ENCODE data around the gene CR1. TPM values are rescaled to one million over a fixed set of nuclear protein-coding genes. Genes with fewer than 3 reads are reported as not detected.
"Not testable (repeated sequence)": the region's sequence is repeated elsewhere in the genome, so short reads cannot be mapped to it uniquely, and the experiment has no call there.

CR1 gene
- total RNA-seq, 1 donor from 2014 or later: 4.7 TPM

- H3K36me3 ChIP-seq (ENCODE audit: control insufficient read depth in 3 of 3, insufficient read depth in 3 of 3, low read length in 3 of 3): no peaks in the 10 kb centered on the region
- H3K4me3 ChIP-seq (ENCODE audit: low read length in 3 of 3): no peak overlapping the region
- H3K9ac ChIP-seq (ENCODE audit: low read depth in 1 of 3, low read length in 3 of 3): no peak overlapping the region
- H3K27ac ChIP-seq (ENCODE audit: low read depth, low read length): no peak overlapping the region
- no peaks in the 10 kb centered on the region for H3K27me3 ChIP-seq (ENCODE audit: control insufficient read depth in 3 of 3, insufficient read depth in 3 of 3, low read length in 3 of 3)
- H3K4me1 ChIP-seq (ENCODE audit: control insufficient read depth in 3 of 3, insufficient read depth in 3 of 3, low read length in 3 of 3): no peaks in the 10 kb centered on the region
- no peaks in the 10 kb centered on the region for H3K9me3 ChIP-seq (ENCODE audit: control insufficient read depth in 3 of 3, low read length in 3 of 3)
These were observed 83.0 kb downstream of the CR1 start for GRCh38 chr1:207578796-207579435.

- no peak overlapping the region for H3K4me3 ChIP-seq (ENCODE audit: low read length in 3 of 3)
- no peaks in the 10 kb centered on the region for H3K4me1 ChIP-seq (ENCODE audit: control insufficient read depth in 3 of 3, insufficient read depth in 3 of 3, low read length in 3 of 3)
- H3K27me3 ChIP-seq (ENCODE audit: control insufficient read depth in 3 of 3, insufficient read depth in 3 of 3, low read length in 3 of 3): no peaks in the 10 kb centered on the region
- no peaks in the 10 kb centered on the region for H3K9me3 ChIP-seq (ENCODE audit: control insufficient read depth in 3 of 3, low read length in 3 of 3)
- no peak overlapping the region for H3K9ac ChIP-seq (ENCODE audit: low read depth in 1 of 3, low read length in 3 of 3)
- H3K27ac ChIP-seq (ENCODE audit: low read depth, low read length): no peak overlapping the region
- H3K36me3 ChIP-seq (ENCODE audit: control insufficient read depth in 3 of 3, insufficient read depth in 3 of 3, low read length in 3 of 3): no peaks in the 10 kb centered on the region
These were observed 83.5 kb downstream of the CR1 start for GRCh38 chr1:207579436-207579799.

- H3K4me3 ChIP-seq (ENCODE audit: low read length in 3 of 3): no peak overlapping the region
- no peaks in the 10 kb centered on the region for H3K27me3 ChIP-seq (ENCODE audit: control insufficient read depth in 3 of 3, insufficient read depth in 3 of 3, low read length in 3 of 3)
- no peak overlapping the region for H3K27ac ChIP-seq (ENCODE audit: low read depth, low read length)
- no peaks in the 10 kb centered on the region for H3K4me1 ChIP-seq (ENCODE audit: control insufficient read depth in 3 of 3, insufficient read depth in 3 of 3, low read length in 3 of 3)
- H3K36me3 ChIP-seq (ENCODE audit: control insufficient read depth in 3 of 3, insufficient read depth in 3 of 3, low read length in 3 of 3): no peaks in the 10 kb centered on the region
- no peak overlapping the region for H3K9ac ChIP-seq (ENCODE audit: low read depth in 1 of 3, low read length in 3 of 3)
- no peaks in the 10 kb centered on the region for H3K9me3 ChIP-seq (ENCODE audit: control insufficient read depth in 3 of 3, low read length in 3 of 3)
These were observed 85.7 kb downstream of the CR1 start for GRCh38 chr1:207581496-207582153.

GRCh38 chr1:207589506-207589905 is 93.5 kb downstream of the CR1 start:
- H3K9me3 ChIP-seq (ENCODE audit: control insufficient read depth in 3 of 3, low read length in 3 of 3); H3K4me3 ChIP-seq (ENCODE audit: low read length in 3 of 3); H3K27me3 ChIP-seq (ENCODE audit: control insufficient read depth in 3 of 3, insufficient read depth in 3 of 3, low read length in 3 of 3); H3K4me1 ChIP-seq (ENCODE audit: control insufficient read depth in 3 of 3, insufficient read depth in 3 of 3, low read length in 3 of 3); H3K36me3 ChIP-seq (ENCODE audit: control insufficient read depth in 3 of 3, insufficient read depth in 3 of 3, low read length in 3 of 3); H3K27ac ChIP-seq (ENCODE audit: low read depth, low read length); H3K9ac ChIP-seq (ENCODE audit: low read depth in 1 of 3, low read length in 3 of 3): not testable (repeated sequence)

GRCh38 chr1:207591205-207591604 is 95.2 kb downstream of the CR1 start:
- H3K27me3 ChIP-seq (ENCODE audit: control insufficient read depth in 3 of 3, insufficient read depth in 3 of 3, low read length in 3 of 3): not testable (repeated sequence)

GRCh38 chr1:207594095-207594494 is 98.1 kb downstream of the CR1 start:
- H3K4me1 ChIP-seq (ENCODE audit: control insufficient read depth in 3 of 3, insufficient read depth in 3 of 3, low read length in 3 of 3); H3K36me3 ChIP-seq (ENCODE audit: control insufficient read depth in 3 of 3, insufficient read depth in 3 of 3, low read length in 3 of 3); H3K9ac ChIP-seq (ENCODE audit: low read depth in 1 of 3, low read length in 3 of 3); H3K27me3 ChIP-seq (ENCODE audit: control insufficient read depth in 3 of 3, insufficient read depth in 3 of 3, low read length in 3 of 3); H3K27ac ChIP-seq (ENCODE audit: low read depth, low read length); H3K4me3 ChIP-seq (ENCODE audit: low read length in 3 of 3); H3K9me3 ChIP-seq (ENCODE audit: control insufficient read depth in 3 of 3, low read length in 3 of 3): not testable (repeated sequence)

More at GRCh38 chr1:207591205-207591604, 95.2 kb downstream of the CR1 start:
- not testable (repeated sequence) for H3K36me3 ChIP-seq (ENCODE audit: control insufficient read depth in 3 of 3, insufficient read depth in 3 of 3, low read length in 3 of 3); H3K27ac ChIP-seq (ENCODE audit: low read depth, low read length); H3K9ac ChIP-seq (ENCODE audit: low read depth in 1 of 3, low read length in 3 of 3); H3K4me3 ChIP-seq (ENCODE audit: low read length in 3 of 3); H3K4me1 ChIP-seq (ENCODE audit: control insufficient read depth in 3 of 3, insufficient read depth in 3 of 3, low read length in 3 of 3); H3K9me3 ChIP-seq (ENCODE audit: control insufficient read depth in 3 of 3, low read length in 3 of 3)

GRCh38 chr1:207603777-207604176 is 107.8 kb downstream of the CR1 start:
- Histone ChIP-seq H3K27me3 (ENCODE audit: control insufficient read depth in 3 of 3, insufficient read depth in 3 of 3, low read length in 3 of 3) (peaks cover 0 to 2% (median 0%) of the 10 kb centered on the region in 3 donors), H3K4me1 (ENCODE audit: control insufficient read depth in 3 of 3, insufficient read depth in 3 of 3, low read length in 3 of 3) (peaks cover 0 to 9% (median 4%) of the 10 kb centered on the region in 3 donors), H3K36me3 (ENCODE audit: control insufficient read depth in 3 of 3, insufficient read depth in 3 of 3, low read length in 3 of 3) (no peaks in the 10 kb centered on the region), H3K27ac (ENCODE audit: low read depth, low read length) (no peak overlapping the region), H3K9me3 (ENCODE audit: control insufficient read depth in 3 of 3, low read length in 3 of 3) (no peaks in the 10 kb centered on the region), H3K4me3 (ENCODE audit: low read length in 3 of 3) (no peak overlapping the region), H3K9ac (ENCODE audit: low read depth in 1 of 3, low read length in 3 of 3) (no peak overlapping the region)

GRCh38 chr1:207605444-207606361 is 109.7 kb downstream of the CR1 start:
- Histone ChIP-seq H3K36me3 (ENCODE audit: control insufficient read depth in 3 of 3, insufficient read depth in 3 of 3, low read length in 3 of 3) (no peaks in the 10 kb centered on the region), H3K4me3 (ENCODE audit: low read length in 3 of 3) (no peak overlapping the region), H3K9me3 (ENCODE audit: control insufficient read depth in 3 of 3, low read length in 3 of 3) (no peaks in the 10 kb centered on the region), H3K27ac (ENCODE audit: low read depth, low read length) (no peak overlapping the region), H3K4me1 (ENCODE audit: control insufficient read depth in 3 of 3, insufficient read depth in 3 of 3, low read length in 3 of 3) (peaks cover 0 to 9% (median 4%) of the 10 kb centered on the region in 3 donors), H3K27me3 (ENCODE audit: control insufficient read depth in 3 of 3, insufficient read depth in 3 of 3, low read length in 3 of 3) (no peaks in the 10 kb centered on the region), H3K9ac (ENCODE audit: low read depth in 1 of 3, low read length in 3 of 3) (no peak overlapping the region)

GRCh38 chr1:207606362-207606755 is 110.4 kb downstream of the CR1 start:
- H3K4me3 ChIP-seq (ENCODE audit: low read length in 3 of 3): no peak overlapping the region
- peaks cover 0 to 9% (median 4%) of the 10 kb centered on the region in 3 donors for H3K4me1 ChIP-seq (ENCODE audit: control insufficient read depth in 3 of 3, insufficient read depth in 3 of 3, low read length in 3 of 3)
- no peaks in the 10 kb centered on the region for H3K36me3 ChIP-seq (ENCODE audit: control insufficient read depth in 3 of 3, insufficient read depth in 3 of 3, low read length in 3 of 3)
- no peak overlapping the region for H3K27ac ChIP-seq (ENCODE audit: low read depth, low read length)
- no peak overlapping the region for H3K9ac ChIP-seq (ENCODE audit: low read depth in 1 of 3, low read length in 3 of 3)
- no peaks in the 10 kb centered on the region for H3K9me3 ChIP-seq (ENCODE audit: control insufficient read depth in 3 of 3, low read length in 3 of 3)
- H3K27me3 ChIP-seq (ENCODE audit: control insufficient read depth in 3 of 3, insufficient read depth in 3 of 3, low read length in 3 of 3): no peaks in the 10 kb centered on the region

GRCh38 chr1:207612762-207613161 is 116.8 kb downstream of the CR1 start:
- Histone ChIP-seq H3K9ac (ENCODE audit: low read depth in 1 of 3, low read length in 3 of 3) (no peak overlapping the region), H3K9me3 (ENCODE audit: control insufficient read depth in 3 of 3, low read length in 3 of 3) (no peaks in the 10 kb centered on the region), H3K36me3 (ENCODE audit: control insufficient read depth in 3 of 3, insufficient read depth in 3 of 3, low read length in 3 of 3) (no peaks in the 10 kb centered on the region), H3K27me3 (ENCODE audit: control insufficient read depth in 3 of 3, insufficient read depth in 3 of 3, low read length in 3 of 3) (no peaks in the 10 kb centered on the region), H3K4me1 (ENCODE audit: control insufficient read depth in 3 of 3, insufficient read depth in 3 of 3, low read length in 3 of 3) (no peaks in the 10 kb centered on the region), H3K4me3 (ENCODE audit: low read length in 3 of 3) (no peak overlapping the region), H3K27ac (ENCODE audit: low read depth, low read length) (no peak overlapping the region)
